Pancreas (tissue), 10 donors: ENCODE measurements around the gene CNTFR. TPM values are rescaled to one million over a fixed set of nuclear protein-coding genes. Genes with fewer than 3 reads are reported as not detected.
A peak's percentile ranks its signal among the peaks of the same experiment; 100 is the strongest.

ENCODE experiments used
- ATAC-seq, 4 donors: fragments of 200-7000 bp; cut with Tn5 transposase; one replicate each; pipeline versions ENCODE4 v1.8.0 to v1.9.1; 2020; ENCODE audit warnings: mild to moderate bottlenecking in 4 of 4, moderate library complexity in 4 of 4
- DNase-seq, 6 donors: peaks; one replicate each; pipeline ENCODE4 v3.0.0-alpha.2; 2020
- FAIRE-seq: peaks from 2 replicates; lab custom pipeline; 2012; peaks lifted over from hg19 to GRCh38; lab: Jason Lieb, UNC
- H3K27ac ChIP-seq, 4 donors: fragments of 200-600 bp; sonication (generic); 1 replicate in 3 of 4; 2 replicates in 1 of 4; pipeline versions ENCODE4 v1.5.0 to v1.8.0; 2020
- H3K27me3 ChIP-seq, 4 donors: fragments of 200-600 bp; one replicate each; pipeline ENCODE4 v1.8.0; 2021
- H3K36me3 ChIP-seq, 3 donors: fragments of 200-600 bp; sonication (generic) in 1 of 3; one replicate each; pipeline versions ENCODE4 v1.5.0 to v1.8.0; 2020 to 2021
- H3K4me1 ChIP-seq, 3 donors: fragments of 200-600 bp; one replicate each; pipeline ENCODE4 v1.8.0; 2021
- H3K4me3 ChIP-seq, 4 donors: fragments of 200-600 bp; sonication (generic) in 2 of 4; one replicate each; pipeline versions ENCODE4 v1.5.0 to v1.8.0; 2020 to 2021
- H3K9me3 ChIP-seq, 4 donors: fragments of 200-600 bp; one replicate each; pipeline ENCODE4 v1.8.0; 2021
- CTCF ChIP-seq, 4 donors: fragments of 200-600 bp; sonication (generic) in 3 of 4; IDR thresholded peaks; one replicate each; pipeline versions ENCODE4 v1.5.0 to v1.8.0; 2021; ENCODE audit warnings: antibody characterized with exemption in 4 of 4
- WGBS, 2 donors: extraction: QIAGEN DNeasy Blood & Tissue Kit; methylation state at CpG; one replicate each; pipeline ENCODE4 v1.1.7; 2013; 5-methylcytosine and 5-hydroxymethylcytosine counted together
- intact Hi-C, 3 donors: fragments of 100-400 bp; cut with DNase I; formaldehyde crosslinking; loops; one replicate each; pipeline versions ENCODE4 v1.11.1 to v1.14.2; 2022
- polyA plus RNA-seq, 2 donors: library from polyadenylated mRNA; stranded (reverse); fragments of 200-250 nt; gene quantifications; one replicate each; pipeline ENCODE4 v1.2.3, GENCODE V29; 2013
- total RNA-seq, 6 donors: library from RNA; stranded (reverse); fragmentation: NEBNext Ultra II Directional in 4 of 6; extraction: Animal tissue kit (Norgen Biotek cat#: 25700) in 4 of 6; gene quantifications; one replicate each; pipeline versions ENCODE4 v1.2.1 to v1.2.4, GENCODE V29; 2021 to 2023
- donor health status: healthy with polysubstance abuse.
- donor health status: DM: no; HTN: no; CAD: no; lungs with moderate emphysema.
- donor health status: DM: no; HTN: no; CAD: no.
- donor health status: control.
- donor health status: control.
- donor health status: Bipolar disorder and iron deficiency.
- donor health status: DM: yes; HTN: yes; CAD: no.
- donor health status: DM: no; HTN: no; CAD: no.
- donor health status: DM: no; HTN: no; CAD: no.
- donor health status: DM: yes; HTN: yes; CAD: no.

The CNTFR gene
- total and polyA plus RNA-seq, 8 donors: 0.12 to 2.6 (median 0.87) TPM; not detected in 1

- no peak for FAIRE-seq
- WGBS, 2 donors: 87 to 91% methylated on average over 3 of the region's 3 CpGs
- no peak for ATAC-seq
Measured at GRCh38 chr9:34524349-34524748, 65.2 kb downstream of the CNTFR start.

DNA sequence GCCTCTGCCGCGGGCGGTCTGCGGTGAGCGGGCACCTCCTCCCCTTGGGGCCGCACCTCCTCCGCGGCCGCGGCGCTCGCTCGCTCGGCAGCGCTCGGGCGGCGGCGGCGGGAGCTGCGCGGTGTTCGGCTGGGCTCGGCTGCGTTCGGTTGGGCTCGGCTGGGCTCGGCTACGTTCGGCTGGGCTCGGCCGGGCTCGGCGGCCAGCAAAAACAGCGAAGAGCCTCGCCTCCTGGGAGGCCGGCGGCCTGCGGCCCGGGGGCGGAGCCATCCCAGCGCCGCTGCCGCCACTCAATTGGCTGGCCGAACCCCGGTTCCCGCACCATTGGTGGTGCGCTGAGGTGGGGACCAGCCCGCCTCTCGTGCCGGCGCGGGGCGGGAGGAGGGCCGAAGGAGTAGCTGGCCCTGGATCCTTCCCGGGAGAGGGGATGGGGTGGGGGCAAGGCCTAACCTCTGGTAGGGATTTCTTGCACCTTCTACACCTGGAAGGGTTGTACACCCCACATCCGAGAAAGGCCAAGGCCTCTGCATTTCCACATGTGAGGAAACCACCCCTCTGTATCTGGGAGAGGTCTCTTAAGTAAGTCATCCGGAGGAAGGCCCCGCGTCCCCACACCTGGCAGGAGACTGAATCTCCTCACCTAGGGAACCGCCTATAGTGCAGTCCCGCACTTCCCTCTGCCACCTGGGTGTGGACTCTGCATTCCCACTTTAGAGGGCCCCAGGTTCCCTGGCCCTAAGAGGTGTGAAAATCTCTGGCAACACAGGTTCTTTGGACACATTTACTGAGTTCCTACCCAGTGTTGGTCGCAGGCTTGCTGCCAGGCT is 66.3 kb downstream of the CNTFR start, which contains the start of gene ENHO:
TSS of gene ENHO (minus strand) at position 20 of the 827 bp plus-strand sequence. CDS start 1,295 bp downstream, outside the sequence.
- DNase-seq (peak; percentile 85 to 97 (median 95)), FAIRE-seq (no peak), ATAC-seq (peak; percentile 99 to 100 (median 99))
- H3K27ac ChIP-seq: no peak within 1 kb of the TSS
- intact Hi-C loops: no loop called here
- peak within 1 kb of the TSS in 3 of 4 donors; percentile 8 to 48 (median 38) for H3K4me3 ChIP-seq
- TF ChIP-seq CTCF (IDR thresholded peaks at IDR 0.05): no peak
- H3K9me3 ChIP-seq: no peaks in the 10 kb centered on the region
- H3K4me1 ChIP-seq: peaks cover 0 to 3% (median 0%) of the 10 kb centered on the region in 3 donors
- no peaks in the 10 kb centered on the region for H3K36me3 ChIP-seq
- WGBS, 2 donors: 5 to 9% methylated on average over 38 to 63 of the region's 63 CpGs
- H3K27me3 ChIP-seq: no peaks in the 10 kb centered on the region

More at GRCh38 chr9:34524349-34524748, 65.2 kb downstream of the CNTFR start:
- H3K27ac ChIP-seq: no peak overlapping the region
- no peaks in the 10 kb centered on the region for H3K36me3 ChIP-seq
- H3K27me3 ChIP-seq: no peaks in the 10 kb centered on the region
- peaks cover 0 to 3% (median 0%) of the 10 kb centered on the region in 3 donors for H3K4me1 ChIP-seq
- no peaks in the 10 kb centered on the region for H3K9me3 ChIP-seq
- no peak for TF ChIP-seq CTCF (IDR thresholded peaks at IDR 0.05)
- intact Hi-C loops: no loop called here
- H3K4me3 ChIP-seq: no peak overlapping the region
- no peak for DNase-seq

DNA sequence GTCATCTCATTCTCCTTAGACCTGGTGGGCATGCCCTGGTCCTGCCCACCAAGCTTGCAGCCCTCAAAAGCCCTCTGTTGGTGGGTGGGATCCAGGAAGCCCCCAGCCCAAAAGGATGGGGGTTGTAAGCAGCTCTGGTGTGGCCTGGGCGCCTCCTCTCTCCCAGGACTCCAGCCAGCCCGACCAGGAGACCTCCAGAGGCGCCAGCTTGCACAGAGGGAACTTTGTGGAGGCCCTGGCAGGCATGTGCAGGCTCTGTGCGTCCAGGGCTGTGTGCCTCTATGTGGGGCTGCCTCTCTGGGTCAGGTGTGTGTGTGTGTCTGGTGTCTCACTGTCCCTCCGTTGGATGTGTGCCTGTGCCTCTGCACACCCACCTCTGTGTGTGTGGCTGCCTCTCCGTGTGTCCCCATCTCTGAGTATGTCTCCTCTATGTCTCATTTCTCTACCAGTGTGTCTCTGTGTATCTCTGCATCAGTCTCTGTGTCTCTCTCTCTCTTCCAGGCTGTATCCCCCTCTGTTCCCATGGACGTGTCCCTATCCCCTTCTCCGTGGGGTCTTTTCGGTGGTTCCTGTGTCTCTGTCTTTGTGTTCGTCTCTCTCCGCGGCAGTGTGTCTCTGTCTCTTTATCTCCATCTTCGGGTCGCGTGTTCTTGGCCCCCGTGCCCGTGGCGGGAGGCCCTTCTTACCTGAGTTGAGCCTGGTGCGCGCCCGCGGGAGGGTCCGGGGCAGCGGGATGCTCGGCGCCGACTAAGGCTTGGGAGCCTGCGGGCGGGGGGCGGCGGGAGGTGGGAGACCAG is 67.2 kb downstream of the CNTFR start:
- no peaks in the 10 kb centered on the region for H3K36me3 ChIP-seq
- no peak for FAIRE-seq
- H3K4me1 ChIP-seq: peaks cover 0 to 3% (median 0%) of the 10 kb centered on the region in 3 donors
- no peaks in the 10 kb centered on the region for H3K27me3 ChIP-seq
- H3K4me3 ChIP-seq: peak overlapping the region in 3 of 4 donors; percentile 8 to 48 (median 38)
- H3K9me3 ChIP-seq: no peaks in the 10 kb centered on the region
- no peak for ATAC-seq
- WGBS, 2 donors: 17 to 23% methylated on average over 24 to 31 of the region's 31 CpGs
- no peak overlapping the region for H3K27ac ChIP-seq
- intact Hi-C loops: no loop called here
- peak in 1 of 6 donors; percentile 67 for DNase-seq
- TF ChIP-seq CTCF (IDR thresholded peaks at IDR 0.05): no peak

DNA sequence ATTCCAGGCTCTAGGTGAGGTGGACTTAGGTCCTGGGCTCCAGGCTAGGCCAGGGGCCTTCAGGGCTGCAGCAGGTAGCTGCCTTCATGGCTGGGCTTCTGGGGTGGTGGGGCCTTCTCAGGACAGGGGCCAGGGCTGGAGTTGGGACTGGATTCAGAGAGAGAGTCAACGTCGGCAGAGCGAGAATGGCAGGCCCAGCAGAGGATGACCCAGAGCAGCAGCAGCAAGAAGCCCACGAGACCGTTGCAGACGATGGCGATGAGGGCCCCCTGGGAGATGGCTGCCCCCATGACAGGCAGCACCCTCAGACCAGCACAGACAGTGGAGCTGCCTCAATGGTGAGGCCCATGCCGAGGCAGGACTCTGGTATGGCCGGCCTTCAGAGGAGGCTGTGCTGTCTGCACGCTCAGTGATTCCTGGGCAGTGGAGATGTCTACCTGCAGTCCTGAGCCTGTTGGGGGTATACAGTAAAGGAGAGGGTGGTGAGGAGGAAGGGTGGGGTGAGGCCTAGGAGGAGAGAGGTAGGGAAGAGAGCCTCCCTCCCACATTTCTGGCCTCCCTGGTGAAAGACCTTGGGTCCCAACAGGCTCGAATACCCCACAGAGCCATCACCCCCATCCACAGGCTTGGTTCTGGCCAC is 68.0 kb downstream of the CNTFR start:
- H3K4me1 ChIP-seq: peaks cover 0 to 3% (median 0%) of the 10 kb centered on the region in 3 donors
- H3K27me3 ChIP-seq: no peaks in the 10 kb centered on the region
- ATAC-seq: no peak
- H3K36me3 ChIP-seq: no peaks in the 10 kb centered on the region
- H3K4me3 ChIP-seq: no peak overlapping the region
- no peak for DNase-seq
- FAIRE-seq: no peak
- intact Hi-C loops: no loop called here
- H3K27ac ChIP-seq: no peak overlapping the region
- 90 to 97% methylated on average over 11 of the region's 11 CpGs for WGBS, 2 donors
- H3K9me3 ChIP-seq: no peaks in the 10 kb centered on the region
- no peak for TF ChIP-seq CTCF (IDR thresholded peaks at IDR 0.05)
